ENCODE measurements around the gene CDH8. TPM values are rescaled to one million over a fixed set of nuclear protein-coding genes. Genes with fewer than 3 reads are reported as not detected.

Gene CDH8
- total RNA-seq, 1 donor from 2014 or later: 0.78 TPM

GRCh38 chr16:61891460-61891859 is 144.8 kb downstream of the CDH8 start:
- no peak for ATAC-seq
- Histone ChIP-seq H3K4me1 (no peaks in the 10 kb centered on the region), H3K36me3 (no peaks in the 10 kb centered on the region), H3K27ac (no peak overlapping the region), H3K9me3 (no peaks in the 10 kb centered on the region), H3K4me3 (no peak overlapping the region), H3K27me3 (no peaks in the 10 kb centered on the region)
- intact Hi-C loops (cut with DNase I): no loop called here
- TF ChIP-seq, protein P1, sequence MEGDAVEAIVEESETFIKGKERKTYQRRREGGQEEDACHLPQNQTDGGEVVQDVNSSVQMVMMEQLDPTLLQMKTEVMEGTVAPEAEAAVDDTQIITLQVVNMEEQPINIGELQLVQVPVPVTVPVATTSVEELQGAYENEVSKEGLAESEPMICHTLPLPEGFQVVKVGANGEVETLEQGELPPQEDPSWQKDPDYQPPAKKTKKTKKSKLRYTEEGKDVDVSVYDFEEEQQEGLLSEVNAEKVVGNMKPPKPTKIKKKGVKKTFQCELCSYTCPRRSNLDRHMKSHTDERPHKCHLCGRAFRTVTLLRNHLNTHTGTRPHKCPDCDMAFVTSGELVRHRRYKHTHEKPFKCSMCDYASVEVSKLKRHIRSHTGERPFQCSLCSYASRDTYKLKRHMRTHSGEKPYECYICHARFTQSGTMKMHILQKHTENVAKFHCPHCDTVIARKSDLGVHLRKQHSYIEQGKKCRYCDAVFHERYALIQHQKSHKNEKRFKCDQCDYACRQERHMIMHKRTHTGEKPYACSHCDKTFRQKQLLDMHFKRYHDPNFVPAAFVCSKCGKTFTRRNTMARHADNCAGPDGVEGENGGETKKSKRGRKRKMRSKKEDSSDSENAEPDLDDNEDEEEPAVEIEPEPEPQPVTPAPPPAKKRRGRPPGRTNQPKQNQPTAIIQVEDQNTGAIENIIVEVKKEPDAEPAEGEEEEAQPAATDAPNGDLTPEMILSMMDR (IDR thresholded peaks at IDR 0.05): no peak
- no peak for DNase-seq

- TF ChIP-seq, protein P1 (IDR thresholded peaks at IDR 0.05): no peak
- DNase-seq: no peak
- intact Hi-C loops (cut with DNase I): no loop called here
- Histone ChIP-seq H3K27me3 (no peaks in the 10 kb centered on the region), H3K4me1 (no peaks in the 10 kb centered on the region), H3K4me3 (no peak overlapping the region), H3K27ac (no peak overlapping the region), H3K9me3 (no peaks in the 10 kb centered on the region), H3K36me3 (no peaks in the 10 kb centered on the region)
- ATAC-seq: no peak
Measured at GRCh38 chr16:61890386-61890785, 145.9 kb downstream of the CDH8 start.

DNA sequence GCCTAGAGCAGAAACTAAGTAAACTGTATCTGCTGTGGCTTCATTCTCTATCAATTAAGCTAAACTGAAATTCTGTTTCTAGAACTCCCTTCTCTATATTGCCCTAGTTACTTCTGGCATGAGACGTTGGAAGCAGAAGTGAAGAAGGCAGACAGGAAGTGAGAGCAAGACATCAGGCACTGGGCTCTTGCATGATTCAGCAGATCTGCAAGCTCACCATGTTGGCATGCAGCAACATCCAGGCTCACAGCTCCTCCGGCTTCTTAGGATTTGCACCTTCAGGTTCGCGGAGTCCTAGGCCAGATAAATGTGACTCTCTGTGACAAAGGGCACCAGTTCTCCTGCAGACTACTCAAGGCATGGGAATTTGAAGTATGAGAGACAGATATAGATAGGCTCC is 148.3 kb downstream of the CDH8 start:
- Histone ChIP-seq H3K27ac (no peak overlapping the region), H3K36me3 (no peaks in the 10 kb centered on the region), H3K4me3 (no peak overlapping the region), H3K4me1 (no peaks in the 10 kb centered on the region), H3K9me3 (no peaks in the 10 kb centered on the region), H3K27me3 (no peaks in the 10 kb centered on the region)
- intact Hi-C loops (cut with DNase I): no loop called here
- ATAC-seq: peak; percentile 83
- TF ChIP-seq, protein P1 (IDR thresholded peaks at IDR 0.05): no peak
- no peak for DNase-seq

GRCh38 chr16:61885343-61885742 is 150.9 kb downstream of the CDH8 start:
- no peaks in the 10 kb centered on the region for H3K9me3 ChIP-seq
- intact Hi-C loops (cut with DNase I): no loop called here
- no peaks in the 10 kb centered on the region for H3K27me3 ChIP-seq
- ATAC-seq (no peak), DNase-seq (no peak)
- no peaks in the 10 kb centered on the region for H3K4me1 ChIP-seq
- H3K27ac ChIP-seq: no peak overlapping the region
- no peak overlapping the region for H3K4me3 ChIP-seq
- TF ChIP-seq, protein P1 (IDR thresholded peaks at IDR 0.05): no peak
- H3K36me3 ChIP-seq: no peaks in the 10 kb centered on the region

DNA sequence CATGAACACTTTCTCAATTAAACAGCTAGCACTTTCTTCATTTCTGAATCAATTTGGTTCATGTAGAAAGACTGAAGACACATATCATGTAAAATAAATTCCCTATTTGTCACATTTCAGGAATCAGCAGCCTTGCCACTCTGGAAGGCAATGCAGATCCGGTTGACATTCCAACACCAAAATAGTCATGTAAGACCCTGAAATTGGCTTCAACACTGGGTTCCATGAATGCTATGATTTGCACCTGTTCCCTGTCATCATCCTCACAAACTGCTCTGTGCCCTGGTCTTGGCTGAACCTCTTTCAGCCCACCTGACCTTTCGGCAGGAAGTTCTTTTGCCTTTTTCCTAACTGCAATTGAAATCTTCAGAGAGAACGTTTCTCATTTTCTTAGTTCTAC is 156.9 kb downstream of the CDH8 start:
- intact Hi-C loops (cut with DNase I): no loop called here
- Histone ChIP-seq H3K4me1 (no peaks in the 10 kb centered on the region), H3K27ac (no peak overlapping the region), H3K9me3 (no peaks in the 10 kb centered on the region), H3K27me3 (no peaks in the 10 kb centered on the region), H3K36me3 (no peaks in the 10 kb centered on the region), H3K4me3 (no peak overlapping the region)
- ATAC-seq: no peak
- DNase-seq: no peak
- TF ChIP-seq, protein P1 (IDR thresholded peaks at IDR 0.05): no peak

- Histone ChIP-seq H3K4me1 (no peaks in the 10 kb centered on the region), H3K27ac (no peak overlapping the region), H3K9me3 (no peaks in the 10 kb centered on the region), H3K27me3 (no peaks in the 10 kb centered on the region), H3K36me3 (no peaks in the 10 kb centered on the region), H3K4me3 (no peak overlapping the region)
- no peak for ATAC-seq
- DNase-seq: no peak
- TF ChIP-seq, protein P1 (IDR thresholded peaks at IDR 0.05): no peak
- intact Hi-C loops (cut with DNase I): no loop called here
Measured at GRCh38 chr16:61877436-61877835, 158.8 kb downstream of the CDH8 start.
